NAMALWA (cell line): ENCODE measurements around the gene SLC12A6.

ENCODE experiments used
- DNase-seq: peaks from one replicate; pipeline ENCODE4 v3.0.0-alpha.2; 2015; ENCODE audit warnings: low spot score

The SLC12A6 gene

GRCh38 chr15:34259566-34259965, 78.0 kb downstream of the SLC12A6 start:
- no peak for DNase-seq

GRCh38 chr15:34258151-34258550, 79.4 kb downstream of the SLC12A6 start:
- DNase-seq: no peak

GRCh38 chr15:34252545-34252944, 85.0 kb downstream of the SLC12A6 start:
- no peak for DNase-seq

- DNase-seq: no peak
Observed at GRCh38 chr15:34248190-34248589, 89.4 kb downstream of the SLC12A6 start.

GRCh38 chr15:34246276-34246976, 91.2 kb downstream of the SLC12A6 start:
- DNase-seq: no peak

- no peak for DNase-seq
Observed at GRCh38 chr15:34243226-34243625, 94.4 kb downstream of the SLC12A6 start.

- no peak for DNase-seq
Observed at GRCh38 chr15:34242331-34242710, 95.3 kb downstream of the SLC12A6 start.

GRCh38 chr15:34241376-34242330, 95.9 kb downstream of the SLC12A6 start:
- DNase-seq: peak; percentile 69

- DNase-seq: no peak
Observed at GRCh38 chr15:34240537-34240936, 97.0 kb downstream of the SLC12A6 start.

GRCh38 chr15:34239151-34239808, 98.3 kb downstream of the SLC12A6 start:
- DNase-seq: no peak

GRCh38 chr15:34233614-34234013, 104.0 kb downstream of the SLC12A6 start:
- DNase-seq: no peak

- DNase-seq: peak; percentile 35
Observed at GRCh38 chr15:34223904-34224596, 113.5 kb downstream of the SLC12A6 start.

- DNase-seq: no peak
Observed at GRCh38 chr15:34217587-34218225, 119.9 kb downstream of the SLC12A6 start.

- DNase-seq: no peak
Observed at GRCh38 chr15:34216527-34217270, 120.9 kb downstream of the SLC12A6 start.

- DNase-seq: no peak
Observed at GRCh38 chr15:34214135-34214534, 123.4 kb downstream of the SLC12A6 start.

GRCh38 chr15:34213690-34214089, 123.9 kb downstream of the SLC12A6 start:
- DNase-seq: peak; percentile 20

GRCh38 chr15:34209421-34210282, 127.9 kb downstream of the SLC12A6 start, which contains the start of gene KATNBL1:
TSS of gene KATNBL1 (minus strand) at chr15:34210096. CDS start at chr15:34163676, 46,420 bp downstream.
- peak; percentile 97 for DNase-seq

- no peak for DNase-seq
Observed at GRCh38 chr15:34206011-34206410, 131.6 kb downstream of the SLC12A6 start.

- DNase-seq: no peak
Observed at GRCh38 chr15:34203936-34204335, 133.6 kb downstream of the SLC12A6 start.

- no peak for DNase-seq
Observed at GRCh38 chr15:34203305-34203704, 134.3 kb downstream of the SLC12A6 start.
